ENCODE results near the gene GPX6. TPM values are rescaled to one million over a fixed set of nuclear protein-coding genes. Genes with fewer than 3 reads are reported as not detected.

The GPX6 gene
- total RNA-seq, 1 donor from 2014 or later: not detected

DNA sequence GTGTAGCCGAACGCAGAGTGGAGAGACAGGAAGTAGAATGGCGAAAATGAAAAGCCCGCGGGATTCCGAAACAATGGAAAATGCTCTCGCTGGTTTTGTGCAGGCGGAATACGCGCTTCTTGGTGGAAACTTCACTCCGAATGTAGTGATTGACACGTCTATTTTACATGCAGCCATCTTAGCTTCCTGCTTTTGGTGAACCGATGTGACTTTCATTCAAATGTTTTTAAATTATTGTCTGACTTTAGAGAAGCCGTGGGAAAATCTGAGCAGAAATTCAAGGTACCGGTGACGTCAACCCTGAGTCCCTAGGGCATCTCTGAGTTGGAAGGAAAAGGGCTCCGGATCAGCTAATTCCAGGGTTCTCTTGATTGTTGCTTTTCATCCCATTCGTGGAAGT, 21.5 kb upstream of the GPX6 start:
- Mint-ChIP-seq H3K27me3 (ENCODE audit: unreplicated experiment) (peaks cover 2% of the 10 kb centered on the region), H3K4me1 (ENCODE audit: unreplicated experiment) (peaks cover 23% of the 10 kb centered on the region), H3K4me3 (ENCODE audit: unreplicated experiment) (peak overlapping the region; percentile 84), H3K36me3 (ENCODE audit: low read depth, unreplicated experiment) (no peaks in the 10 kb centered on the region), H3K27ac (ENCODE audit: unreplicated experiment) (peak overlapping the region; percentile 79), H3K9me3 (ENCODE audit: unreplicated experiment) (no peaks in the 10 kb centered on the region)
- peak; percentile 40 for DNase-seq (ENCODE audit: low spot score)
- TF ChIP-seq CTCF (IDR thresholded peaks at IDR 0.05; ENCODE audit: unreplicated experiment): no peak

DNA sequence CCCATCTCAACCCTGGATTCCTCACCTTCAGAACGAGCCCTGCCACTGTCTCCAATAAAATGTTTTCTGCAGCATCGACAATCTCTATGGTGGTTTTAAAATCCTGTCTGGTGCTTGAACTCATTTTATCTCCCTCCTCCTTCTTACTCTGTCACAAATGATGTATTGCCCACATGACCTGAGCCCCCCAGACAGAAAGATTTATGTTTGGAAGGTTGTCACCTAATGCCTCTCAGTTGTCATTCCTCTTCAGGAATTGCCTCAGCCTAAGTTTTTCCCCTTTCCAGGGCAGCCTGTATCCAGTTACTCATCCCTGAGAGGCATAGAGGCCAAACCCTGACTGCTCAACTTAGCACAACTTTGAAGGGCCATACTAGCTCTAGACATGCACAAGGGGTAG, 19.3 kb upstream of the GPX6 start:
- no peaks in the 10 kb centered on the region for H3K27me3 Mint-ChIP-seq (ENCODE audit: unreplicated experiment)
- no peaks in the 10 kb centered on the region for H3K9me3 Mint-ChIP-seq (ENCODE audit: unreplicated experiment)
- no peak for DNase-seq (ENCODE audit: low spot score)
- no peak overlapping the region for H3K27ac Mint-ChIP-seq (ENCODE audit: unreplicated experiment)
- no peak overlapping the region for H3K4me3 Mint-ChIP-seq (ENCODE audit: unreplicated experiment)
- no peaks in the 10 kb centered on the region for H3K36me3 Mint-ChIP-seq (ENCODE audit: low read depth, unreplicated experiment)
- no peak for TF ChIP-seq CTCF (IDR thresholded peaks at IDR 0.05; ENCODE audit: unreplicated experiment)
- H3K4me1 Mint-ChIP-seq (ENCODE audit: unreplicated experiment): peaks cover 28% of the 10 kb centered on the region

- Mint-ChIP-seq H3K27ac (ENCODE audit: unreplicated experiment) (no peak overlapping the region), H3K27me3 (ENCODE audit: unreplicated experiment) (no peaks in the 10 kb centered on the region), H3K4me1 (ENCODE audit: unreplicated experiment) (peaks cover 28% of the 10 kb centered on the region), H3K4me3 (ENCODE audit: unreplicated experiment) (no peak overlapping the region), H3K9me3 (ENCODE audit: unreplicated experiment) (no peaks in the 10 kb centered on the region), H3K36me3 (ENCODE audit: low read depth, unreplicated experiment) (no peaks in the 10 kb centered on the region)
- DNase-seq (ENCODE audit: low spot score): no peak
- TF ChIP-seq CTCF (IDR thresholded peaks at IDR 0.05; ENCODE audit: unreplicated experiment): no peak
Observed at GRCh38 chr6:28534306-28534705, 18.7 kb upstream of the GPX6 start.

DNA sequence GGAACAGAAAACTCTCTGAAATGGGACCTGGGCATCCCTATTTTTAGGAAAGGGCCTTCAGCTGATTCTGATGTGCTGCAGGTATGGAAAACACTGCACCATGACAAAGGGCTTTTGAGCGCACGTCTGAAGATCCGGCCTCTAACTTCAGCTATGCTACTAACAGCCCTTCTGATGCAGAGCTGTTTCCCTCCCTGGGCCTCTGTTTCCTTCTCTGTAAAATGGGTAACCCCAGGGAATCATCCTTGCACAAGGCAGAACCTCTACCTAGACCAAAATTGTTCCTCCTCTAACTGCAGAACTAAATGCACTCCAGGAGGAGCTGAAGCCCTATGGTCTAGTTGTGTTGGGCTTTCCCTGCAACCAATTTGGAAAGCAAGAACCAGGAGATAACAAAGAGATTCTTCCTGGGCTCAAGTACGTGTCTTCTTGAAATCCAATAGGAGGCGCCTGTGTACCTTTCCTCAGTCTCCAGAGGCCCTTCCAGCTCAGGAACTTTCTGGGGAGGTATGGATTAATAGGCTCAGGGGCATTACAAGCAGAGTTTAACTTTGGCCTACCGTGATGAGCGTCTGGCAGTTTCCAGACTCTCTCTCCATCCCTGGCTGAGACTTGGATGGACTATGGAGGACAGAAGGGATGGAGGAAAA, 16.0 kb upstream of the GPX6 start:
- TF ChIP-seq CTCF (IDR thresholded peaks at IDR 0.05; ENCODE audit: unreplicated experiment): no peak
- H3K36me3 Mint-ChIP-seq (ENCODE audit: low read depth, unreplicated experiment): no peaks in the 10 kb centered on the region
- no peak for DNase-seq (ENCODE audit: low spot score)
- no peak overlapping the region for H3K27ac Mint-ChIP-seq (ENCODE audit: unreplicated experiment)
- no peaks in the 10 kb centered on the region for H3K9me3 Mint-ChIP-seq (ENCODE audit: unreplicated experiment)
- H3K27me3 Mint-ChIP-seq (ENCODE audit: unreplicated experiment): no peaks in the 10 kb centered on the region
- H3K4me3 Mint-ChIP-seq (ENCODE audit: unreplicated experiment): no peak overlapping the region
- H3K4me1 Mint-ChIP-seq (ENCODE audit: unreplicated experiment): peaks cover 11% of the 10 kb centered on the region

DNA sequence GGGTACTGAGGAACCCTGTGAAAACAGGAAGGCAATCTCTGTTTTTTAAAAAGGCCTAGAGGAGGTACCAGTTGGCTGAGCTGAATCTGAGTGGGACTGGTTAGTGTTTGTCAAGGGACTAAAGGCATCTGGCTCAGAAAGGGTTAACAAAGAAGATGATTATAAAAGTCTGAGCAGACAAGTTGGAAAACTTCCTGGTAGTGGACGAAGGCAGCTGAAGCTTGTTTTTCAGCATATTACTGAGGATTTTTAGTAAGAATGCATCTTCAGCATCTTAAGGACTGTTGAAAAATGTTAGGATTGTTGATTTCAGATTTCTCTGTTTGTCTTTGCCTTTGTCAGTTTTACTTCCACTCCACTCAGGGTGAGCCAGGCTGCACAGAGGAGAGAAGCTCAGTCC, 15.2 kb upstream of the GPX6 start:
- Mint-ChIP-seq H3K4me3 (ENCODE audit: unreplicated experiment) (no peak overlapping the region), H3K27me3 (ENCODE audit: unreplicated experiment) (no peaks in the 10 kb centered on the region), H3K9me3 (ENCODE audit: unreplicated experiment) (no peaks in the 10 kb centered on the region), H3K36me3 (ENCODE audit: low read depth, unreplicated experiment) (no peaks in the 10 kb centered on the region), H3K27ac (ENCODE audit: unreplicated experiment) (no peak overlapping the region), H3K4me1 (ENCODE audit: unreplicated experiment) (peaks cover 9% of the 10 kb centered on the region)
- DNase-seq (ENCODE audit: low spot score): no peak
- TF ChIP-seq CTCF (IDR thresholded peaks at IDR 0.05; ENCODE audit: unreplicated experiment): no peak
